Cardiac fibroblast (primary cell): ENCODE data around the gene NDUFS3.
"Not testable (repeated sequence)": the region's sequence is repeated elsewhere in the genome, so short reads cannot be mapped to it uniquely, and the experiment has no call there.

Experiments
- DNase-seq, 2 donors: peaks; one replicate each; pipeline versions ENCODE4 v3.0.0 to v3.0.0-alpha.2; 2010; ENCODE audit warnings: low read depth in 2 of 2
- H3K4me3 ChIP-seq, 2 donors: replicated peaks in 1 of 2; 1 replicate in 1 of 2; 2 replicates in 1 of 2; pipeline ENCODE4 v1.5.1; 2011; ENCODE audit warnings: low read depth in 2 of 2, low read length in 2 of 2, mild to moderate bottlenecking in 2 of 2, moderate library complexity in 1 of 2
- TF ChIP-seq, protein P1 (sequence below): IDR thresholded peaks from one replicate; pipeline ENCODE4 v1.5.1; 2011; ENCODE audit warnings: low read depth, mild to moderate bottlenecking, low read length, inconsistent platforms

Gene NDUFS3

DNA sequence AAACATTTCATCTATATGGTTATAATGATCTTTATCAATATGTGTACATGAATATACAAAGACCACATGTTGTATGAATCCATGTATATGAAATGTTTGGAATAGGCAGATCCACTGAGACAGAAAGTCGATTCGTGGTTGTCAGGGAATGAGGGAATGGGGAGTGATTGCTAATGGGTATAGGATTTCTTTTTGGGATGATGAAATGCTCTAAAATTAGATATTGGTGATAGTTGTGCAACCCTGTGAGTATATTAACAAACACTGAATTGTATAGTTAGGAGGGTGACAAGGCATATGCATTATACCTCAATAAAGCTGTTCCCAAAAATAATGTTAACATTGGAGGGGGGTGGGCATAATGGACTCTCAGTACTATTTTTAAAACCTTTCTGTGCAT, 18.4 kb upstream of the NDUFS3 start:
- peak in 1 of 2 donors; percentile 36 for DNase-seq
- no peak overlapping the region for H3K4me3 ChIP-seq
- TF ChIP-seq, protein P1, sequence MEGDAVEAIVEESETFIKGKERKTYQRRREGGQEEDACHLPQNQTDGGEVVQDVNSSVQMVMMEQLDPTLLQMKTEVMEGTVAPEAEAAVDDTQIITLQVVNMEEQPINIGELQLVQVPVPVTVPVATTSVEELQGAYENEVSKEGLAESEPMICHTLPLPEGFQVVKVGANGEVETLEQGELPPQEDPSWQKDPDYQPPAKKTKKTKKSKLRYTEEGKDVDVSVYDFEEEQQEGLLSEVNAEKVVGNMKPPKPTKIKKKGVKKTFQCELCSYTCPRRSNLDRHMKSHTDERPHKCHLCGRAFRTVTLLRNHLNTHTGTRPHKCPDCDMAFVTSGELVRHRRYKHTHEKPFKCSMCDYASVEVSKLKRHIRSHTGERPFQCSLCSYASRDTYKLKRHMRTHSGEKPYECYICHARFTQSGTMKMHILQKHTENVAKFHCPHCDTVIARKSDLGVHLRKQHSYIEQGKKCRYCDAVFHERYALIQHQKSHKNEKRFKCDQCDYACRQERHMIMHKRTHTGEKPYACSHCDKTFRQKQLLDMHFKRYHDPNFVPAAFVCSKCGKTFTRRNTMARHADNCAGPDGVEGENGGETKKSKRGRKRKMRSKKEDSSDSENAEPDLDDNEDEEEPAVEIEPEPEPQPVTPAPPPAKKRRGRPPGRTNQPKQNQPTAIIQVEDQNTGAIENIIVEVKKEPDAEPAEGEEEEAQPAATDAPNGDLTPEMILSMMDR, result no peak

DNA sequence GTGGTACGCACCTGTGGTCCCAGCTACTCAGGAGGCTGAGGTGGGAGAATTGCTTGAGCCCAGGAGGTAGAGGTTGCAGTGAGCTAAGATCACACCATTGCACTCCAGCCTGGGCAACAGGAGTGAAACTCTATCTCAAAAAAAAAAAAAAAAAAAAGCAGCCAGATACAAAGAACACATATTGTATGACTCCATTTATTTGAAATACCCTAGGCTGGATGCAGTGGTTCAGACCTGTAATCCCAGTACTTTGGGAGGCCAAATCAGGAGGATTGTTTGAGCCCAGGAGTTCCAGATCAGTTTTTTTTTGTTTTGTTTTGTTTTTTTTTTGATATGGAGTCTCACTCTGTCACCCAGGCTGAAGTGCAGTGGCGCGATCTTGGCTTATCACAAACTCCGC, 16.5 kb upstream of the NDUFS3 start:
- not testable (repeated sequence) for DNase-seq

DNA sequence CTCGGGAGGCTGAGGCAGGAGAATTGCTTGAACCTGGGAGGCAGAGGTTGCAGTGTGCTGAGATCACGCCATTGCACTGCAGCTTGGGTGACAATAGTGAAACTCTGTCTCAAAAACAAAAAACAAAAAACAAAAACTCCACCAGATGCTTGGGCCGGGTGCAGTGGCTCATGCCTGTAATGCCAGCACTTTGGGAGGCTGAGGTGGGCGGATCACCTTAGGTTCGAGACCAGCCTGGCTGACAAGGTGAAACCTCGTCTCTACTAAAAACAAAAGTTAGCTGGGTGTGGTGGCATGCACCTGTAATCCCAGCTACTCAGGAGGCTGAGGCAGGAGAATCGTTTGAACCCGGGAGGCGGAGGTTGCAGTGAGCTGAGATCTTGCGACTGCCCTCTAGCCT, 14.5 kb upstream of the NDUFS3 start:
- not testable (repeated sequence) for DNase-seq, H3K4me3 ChIP-seq

More for the DNA sequence above, 16.5 kb upstream of the NDUFS3 start:
- H3K4me3 ChIP-seq, result not testable (repeated sequence)

DNA sequence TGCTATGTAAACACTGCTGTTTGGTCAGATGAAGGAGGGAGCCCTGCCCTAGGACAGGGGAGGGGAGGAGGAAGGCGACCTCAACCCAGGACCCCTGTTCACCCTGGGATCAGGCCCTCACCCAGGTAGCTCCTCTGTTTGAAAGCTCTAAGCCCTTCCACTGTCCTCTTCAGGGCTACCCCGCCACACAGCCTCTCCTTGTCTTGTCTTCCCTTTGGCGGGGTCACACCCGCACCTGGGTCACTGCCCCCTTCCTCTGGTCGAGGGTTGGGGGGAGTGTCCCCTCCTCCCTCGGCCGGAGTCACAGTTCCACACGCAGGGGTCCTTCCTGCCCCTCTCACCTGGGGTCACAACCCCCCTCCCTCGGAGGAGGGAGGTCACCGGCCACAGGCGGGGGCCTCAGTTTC, 13.9 kb upstream of the NDUFS3 start:
- H3K4me3 ChIP-seq, result peak overlapping the region; percentile 64 to 81
- TF ChIP-seq, protein P1, result no peak
- DNase-seq, result no peak

DNA sequence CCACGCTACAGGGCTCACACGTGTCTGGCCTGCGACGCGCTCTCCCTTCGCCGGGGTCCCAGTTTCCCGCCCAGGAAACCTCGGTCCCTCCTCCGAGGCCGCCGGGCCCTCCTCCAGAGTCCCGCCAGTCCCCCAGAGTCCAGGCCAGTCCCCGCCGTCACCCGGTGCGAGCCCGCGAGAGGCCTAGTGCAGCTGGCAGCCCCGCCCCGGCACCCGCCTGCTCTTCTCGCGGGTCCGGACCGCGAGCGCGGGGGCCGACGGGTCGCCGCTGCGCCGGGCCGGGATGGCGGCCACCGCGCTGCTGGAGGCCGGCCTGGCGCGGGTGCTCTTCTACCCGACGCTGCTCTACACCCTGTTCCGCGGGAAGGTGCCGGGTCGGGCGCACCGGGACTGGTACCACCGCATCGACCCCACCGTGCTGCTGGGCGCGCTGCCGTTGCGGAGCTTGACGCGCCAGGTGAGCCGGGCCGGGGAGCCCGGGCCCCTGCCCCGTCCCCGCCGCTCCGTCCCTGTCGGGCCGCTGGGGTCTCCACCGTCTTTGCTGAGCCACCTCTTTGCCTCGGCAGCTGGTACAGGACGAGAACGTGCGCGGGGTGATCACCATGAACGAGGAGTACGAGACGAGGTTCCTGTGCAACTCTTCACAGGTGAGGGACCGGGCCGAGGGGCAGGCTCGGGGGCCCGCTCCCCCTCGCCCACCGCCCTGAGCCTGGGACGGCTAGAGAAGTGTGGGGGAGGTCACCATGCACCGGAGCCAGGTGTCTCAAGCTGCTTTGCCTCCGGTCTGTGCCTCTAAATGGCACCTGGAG, 13.3 kb upstream of the NDUFS3 start, which contains the start of gene PTPMT1:
Gene PTPMT1 (plus strand): TSS at position 260 of the 809 bp plus-strand sequence. CDS start 24 bp downstream, at position 284.
- DNase-seq, result peak; percentile 66 to 73
- TF ChIP-seq, protein P1, result no peak
- peak within 1 kb of the TSS; percentile 64 to 81 for H3K4me3 ChIP-seq

DNA sequence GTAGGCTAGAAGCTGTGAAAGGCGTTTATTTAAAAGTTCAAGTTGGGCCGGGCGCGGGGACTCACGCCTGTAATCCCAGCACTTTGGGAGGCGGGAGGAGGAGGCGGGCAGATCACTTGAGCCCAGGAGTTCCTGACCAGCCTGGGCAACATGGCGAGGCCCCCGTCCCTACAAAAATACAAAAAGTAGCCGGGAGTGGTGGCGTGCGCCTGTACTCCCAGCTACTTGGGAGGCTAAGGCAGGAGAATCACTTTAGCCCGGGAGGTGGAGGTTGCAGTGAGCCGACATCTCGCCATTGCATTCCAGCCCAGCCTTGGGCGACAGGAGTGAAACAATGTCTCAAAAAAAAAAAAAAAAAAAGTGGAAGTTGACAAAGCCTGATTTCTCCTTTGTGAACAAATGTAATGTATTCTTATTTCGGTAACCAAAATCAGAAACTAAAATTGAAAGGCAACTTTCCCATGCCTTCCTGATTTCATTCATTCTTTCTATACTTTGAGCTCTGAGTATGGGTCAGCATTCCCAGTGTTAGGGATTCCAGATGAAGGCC, 12.7 kb upstream of the NDUFS3 start:
- TF ChIP-seq, protein P1, result no peak
- H3K4me3 ChIP-seq, result peak overlapping the region; percentile 64 to 81
- peak in 1 of 2 donors; percentile 18 for DNase-seq

DNA sequence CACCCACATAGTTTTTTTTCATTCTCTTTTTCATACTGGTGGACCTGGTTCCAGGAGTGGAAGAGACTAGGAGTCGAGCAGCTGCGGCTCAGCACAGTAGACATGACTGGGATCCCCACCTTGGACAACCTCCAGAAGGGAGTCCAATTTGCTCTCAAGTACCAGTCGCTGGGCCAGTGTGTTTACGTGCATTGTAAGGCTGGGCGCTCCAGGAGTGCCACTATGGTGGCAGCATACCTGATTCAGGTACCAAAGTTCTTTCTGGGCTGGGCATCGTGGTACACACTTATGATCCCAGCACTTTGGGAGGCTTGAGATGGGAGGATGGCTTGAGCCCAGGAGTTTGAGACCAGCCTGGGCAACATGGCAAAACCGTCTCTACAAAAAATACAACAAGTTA, 9.2 kb upstream of the NDUFS3 start:
- DNase-seq, result no peak
- no peak overlapping the region for H3K4me3 ChIP-seq
- TF ChIP-seq, protein P1, result no peak
